IMR-90 (cell line): ENCODE data around the gene PARP12.

Source experiments
- CTCF ChIP-seq: conservative IDR thresholded peaks from 2 replicates; pipeline ENCODE4 v1.5.1; 2012; ENCODE audit warnings: mild to moderate bottlenecking, low read depth, low read length, improper control_type of control experiment
- POLR2A ChIP-seq: IDR thresholded peaks from 2 replicates; pipeline ENCODE4 v1.6.1; 2012; ENCODE audit warnings: mild to moderate bottlenecking, low read depth, low read length
- RCOR1 ChIP-seq: IDR thresholded peaks from 2 replicates; pipeline ENCODE4 v1.6.1; 2012; ENCODE audit warnings: mild to moderate bottlenecking, low read length, improper control_type of control experiment; ENCODE audit not compliant: insufficient replicate concordance
- SMC3 ChIP-seq: fragments of 150-350 bp; IDR thresholded peaks from 2 replicates; pipeline ENCODE4 v1.6.1; 2016; ENCODE audit warnings: low read depth, mild to moderate bottlenecking, antibody characterized with exemption, low read length, moderate library complexity
- USF2 ChIP-seq: fragments of 150-350 bp; IDR thresholded peaks from 2 replicates; pipeline ENCODE4 v1.6.1; 2017; ENCODE audit warnings: mild to moderate bottlenecking, antibody characterized with exemption, low read length, low read depth

DNA sequence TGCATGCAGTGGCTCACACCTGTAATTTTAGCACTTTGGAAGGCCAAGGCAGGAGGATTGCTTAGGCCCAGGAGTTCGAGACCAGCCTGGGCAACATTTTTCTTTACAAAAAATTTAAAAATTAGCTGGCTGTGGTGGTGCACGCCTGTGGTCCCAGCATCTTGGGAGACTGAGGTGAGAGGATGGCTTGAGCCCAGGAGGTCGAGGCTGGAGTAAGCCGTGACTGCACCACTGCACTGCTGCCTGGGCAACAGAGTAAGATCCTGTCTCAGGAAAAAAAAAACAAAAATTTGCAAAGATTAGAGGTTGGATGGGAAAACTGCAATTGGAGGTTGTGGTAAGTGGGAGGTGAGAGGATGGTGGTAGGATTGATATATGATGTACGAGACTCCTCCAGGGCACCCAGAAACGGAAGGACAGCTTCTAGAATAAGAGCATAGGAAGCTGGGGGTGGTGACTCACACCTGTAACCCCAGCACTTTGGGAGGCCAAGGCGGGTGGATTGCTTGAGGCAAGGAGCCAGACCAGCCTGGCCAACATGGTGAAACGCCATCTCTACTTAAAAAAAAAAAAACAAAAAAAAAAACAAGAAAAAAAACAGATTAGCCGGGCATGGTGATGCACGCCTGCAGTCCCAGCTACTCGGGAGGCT is 19.1 kb upstream of the PARP12 start:
- TF ChIP-seq SMC3: no peak
- TF ChIP-seq CTCF: no peak
- no peak for TF ChIP-seq POLR2A
- no peak for TF ChIP-seq RCOR1
- TF ChIP-seq USF2: no peak
